HepG2 (cell line): ENCODE results near the gene DOCK4. TPM values are rescaled to one million over a fixed set of nuclear protein-coding genes. Genes with fewer than 3 reads are reported as not detected.

Experiments
- ATAC-seq: fragments of 200-7000 bp; cut with Tn5 transposase; 3 replicates; pipeline ENCODE4 v1.9.1; 2020; ENCODE audit warnings: mild to moderate bottlenecking, moderate library complexity
- BruUV-seq: library from RNA; stranded (reverse); fragments of 400-500 nt; replicated peaks from 2 replicates; lab custom pipeline; 2021; lab: Mats Ljungman, UMichigan
- CTCF ChIA-PET: fragments of 300-600 bp; formaldehyde crosslinking; extraction: SDS; loops from one replicate; lab custom pipeline; 2021; ENCODE audit warnings: low total read pairs, inconsistent platforms, low intra/inter-chr PET ratio; lab: Yijun Ruan, JAX
- POLR2A ChIA-PET: fragments of 350-600 bp; sonication (Branson Sonifier 250); formaldehyde crosslinking; loops from one replicate; lab custom pipeline; 2020; ENCODE audit warnings: antibody characterized with exemption, inconsistent platforms; lab: Yijun Ruan, JAX
- DNase-seq: peaks from one replicate; pipeline ENCODE4 v3.0.0-alpha.2; 2015; ENCODE audit warnings: low spot score
- FAIRE-seq: peaks from 3 replicates; lab custom pipeline; 2011; peaks lifted over from hg19 to GRCh38; lab: Jason Lieb, UNC
- H2AFZ ChIP-seq: one replicate; pipeline ENCODE4 v1.6.1; 2011; ENCODE audit warnings: low read length, inconsistent platforms
- H3K27ac ChIP-seq: fragments of 300-600 bp; 3 replicates; pipeline ENCODE4 v1.8.0; 2011; ENCODE audit warnings: mixed run types, mild to moderate bottlenecking, mixed read lengths, low read length, inconsistent platforms; ENCODE audit not compliant: insufficient read depth; ENCODE audit errors: extremely low read length
- H3K27me3 ChIP-seq, 2 experiments: fragments of 200-600 bp in 1 of 2; 2 replicates in 1 of 2; 3 replicates in 1 of 2; pipeline versions ENCODE4 v1.6.0 to v1.8.0; 2011; ENCODE audit warnings: low read length in 2 of 2, mild to moderate bottlenecking in 2 of 2, moderate library complexity in 2 of 2, inconsistent platforms in 1 of 2; ENCODE audit not compliant: insufficient read depth in 2 of 2, control insufficient read depth in 1 of 2
- H3K36me3 ChIP-seq, 2 experiments: fragments of 200-600 bp in 1 of 2; replicated peaks in 1 of 2; 2 replicates in 1 of 2; 3 replicates in 1 of 2; pipeline versions ENCODE4 v1.5.1 to v1.8.0; 2011; ENCODE audit warnings: low read length in 2 of 2, inconsistent platforms in 1 of 2; ENCODE audit not compliant: insufficient read depth in 2 of 2, control insufficient read depth in 1 of 2
- H3K4me1 ChIP-seq: 2 replicates; pipeline ENCODE4 v1.5.1; 2012; ENCODE audit warnings: low read length, inconsistent platforms; ENCODE audit not compliant: insufficient read depth
- H3K4me2 ChIP-seq: 2 replicates; pipeline ENCODE4 v1.6.0; 2011; ENCODE audit warnings: low read depth, low read length, inconsistent platforms
- H3K4me3 ChIP-seq, 3 experiments: fragments of 200-600 bp in 1 of 3; sonication (generic), shearing (Covaris generic) in 1 of 3; replicated peaks in 1 of 3; 2 replicates each; pipeline ENCODE4 v1.5.1; 2011 to 2016; ENCODE audit warnings: low read length in 3 of 3, inconsistent platforms in 2 of 3, low read depth in 2 of 3, mild to moderate bottlenecking in 2 of 3, control low read depth in 1 of 3, mixed read lengths in 1 of 3; ENCODE audit not compliant: insufficient read depth in 1 of 3
- H3K79me2 ChIP-seq: one replicate; pipeline ENCODE4 v1.6.1; 2011; ENCODE audit warnings: low read length, inconsistent platforms; ENCODE audit not compliant: insufficient read depth
- H3K9ac ChIP-seq: 2 replicates; pipeline ENCODE4 v1.6.0; 2011; ENCODE audit warnings: mild to moderate bottlenecking, low read depth, low read length, inconsistent platforms; ENCODE audit not compliant: insufficient read depth
- H3K9me3 ChIP-seq: 2 replicates; pipeline ENCODE4 v1.5.1; 2012; ENCODE audit warnings: mild to moderate bottlenecking, low read length
- H4K20me1 ChIP-seq: 2 replicates; pipeline ENCODE4 v1.6.0; 2011; ENCODE audit warnings: inconsistent platforms, mild to moderate bottlenecking, low read length, moderate library complexity; ENCODE audit not compliant: insufficient read depth
- CEBPB ChIP-seq: IDR thresholded peaks from 2 replicates; pipeline ENCODE4 v1.6.1; 2011; ENCODE audit warnings: low read depth, low read length, improper control_type of control experiment, borderline replicate concordance
- ESRRA ChIP-seq: sonication (generic); formaldehyde crosslinking; IDR thresholded peaks from 2 replicates; pipeline ENCODE4 v1.5.1; 2020; ENCODE audit warnings: mild to moderate bottlenecking, low read depth, missing genetic modification reagents
- FOSL2 ChIP-seq: sonication (generic); formaldehyde crosslinking; IDR thresholded peaks from 2 replicates; pipeline ENCODE4 v1.4.0; 2020; ENCODE audit warnings: missing genetic modification reagents
- FOXJ3 ChIP-seq: sonication (generic); formaldehyde crosslinking; IDR thresholded peaks from 2 replicates; pipeline ENCODE4 v1.4.0; 2020; ENCODE audit warnings: missing genetic modification reagents, mild to moderate bottlenecking, borderline replicate concordance
- HNRNPK ChIP-seq: fragments of 200-400 bp; formaldehyde crosslinking; IDR thresholded peaks from 2 replicates; pipeline ENCODE4 v1.6.1; 2018; ENCODE audit warnings: low read length, low read depth, moderate library complexity, mild to moderate bottlenecking; ENCODE audit not compliant: poor library complexity, severe bottlenecking
- MBD4 ChIP-seq: IDR thresholded peaks from 2 replicates; pipeline ENCODE4 v1.6.1; 2012; ENCODE audit warnings: low read length, inconsistent platforms, borderline replicate concordance
- POLR2AphosphoS2 ChIP-seq: IDR thresholded peaks from 2 replicates; pipeline ENCODE4 v1.6.1; 2011; ENCODE audit warnings: low read depth, low read length, improper control_type of control experiment
- TAF15 ChIP-seq: fragments of 200-400 bp; formaldehyde crosslinking; IDR thresholded peaks from one replicate; pipeline ENCODE4 v1.6.1; 2018; ENCODE audit warnings: mild to moderate bottlenecking, low read depth, low read length; ENCODE audit not compliant: poor library complexity, severe bottlenecking
- XBP1 ChIP-seq: sonication (generic); formaldehyde crosslinking; IDR thresholded peaks from 2 replicates; pipeline ENCODE4 v1.5.0; 2020; ENCODE audit warnings: missing genetic modification reagents
- ZNF549 ChIP-seq: sonication (generic); formaldehyde crosslinking; IDR thresholded peaks from 2 replicates; pipeline ENCODE4 v1.5.0; 2020; ENCODE audit warnings: missing genetic modification reagents
- ZNF589 ChIP-seq: sonication (generic); formaldehyde crosslinking; conservative IDR thresholded peaks from 2 replicates; pipeline ENCODE4 v1.8.0; 2022; ENCODE audit warnings: mild to moderate bottlenecking, moderate library complexity, missing genetic modification reagents
- ZNF629 ChIP-seq: sonication (generic); formaldehyde crosslinking; conservative IDR thresholded peaks from 2 replicates; pipeline ENCODE4 v1.5.0; 2020; ENCODE audit warnings: missing genetic modification reagents
- ZNF674 ChIP-seq: sonication (generic); formaldehyde crosslinking; IDR thresholded peaks from 2 replicates; pipeline ENCODE4 v1.5.0; 2020; ENCODE audit warnings: low read depth, mild to moderate bottlenecking, missing genetic modification reagents
- ZNF781 ChIP-seq: sonication (generic); formaldehyde crosslinking; IDR thresholded peaks from 2 replicates; pipeline ENCODE4 v1.5.1; 2020; ENCODE audit warnings: borderline replicate concordance, mild to moderate bottlenecking, missing genetic modification reagents; ENCODE audit errors: not compliant biosample characterization
- in situ Hi-C: cut with HindIII; loops from 2 replicates; pipeline ENCODE4 v1.10.0; 2017; ENCODE audit warnings: low pct_unique_long_range_greater_than_20kb; ENCODE audit not compliant: extremely low pct_ligation_motif_present
- intact Hi-C: fragments of 100-400 bp; cut with micrococcal nuclease; formaldehyde crosslinking; loops from one replicate; pipeline ENCODE4 v1.10.0; 2022; ENCODE audit not compliant: unreplicated experiment
- polyA plus RNA-seq, 8 experiments: library from polyadenylated mRNA; depleted of rRNA in 3 of 8; stranded (reverse) in 7 of 8; unstranded in 1 of 8; fragments of >200 nt; fragmentation: Illumina TruSeq in 4 of 8; extraction: Trizol in 4 of 8; gene quantifications; 2 replicates each; pipeline versions ENCODE4 v1.2.1 to v1.2.3, GENCODE V29; 2011 to 2016; ENCODE audit warnings: low read depth in 4 of 8, missing spikeins in 1 of 8, mixed read lengths in 1 of 8; ENCODE audit not compliant: insufficient read depth in 1 of 8
- total RNA-seq, 5 experiments: library from RNA; depleted of rRNA; stranded (reverse); fragments of >200 nt; fragmentation: Illumina TruSeq; extraction: Trizol; gene quantifications; 2 replicates each; pipeline ENCODE4 v1.2.3, GENCODE V29; 2016; ENCODE audit warnings: low read depth in 1 of 5
- TF ChIP-seq, protein P1 (sequence below): sonication (generic); formaldehyde crosslinking; IDR thresholded peaks from 2 replicates; pipeline ENCODE4 v1.4.0; 2020; ENCODE audit warnings: mild to moderate bottlenecking, missing genetic modification reagents
- TF ChIP-seq, protein P2 (sequence below): sonication (generic); formaldehyde crosslinking; IDR thresholded peaks from 2 replicates; pipeline ENCODE4 v1.4.0; 2020; ENCODE audit warnings: low read depth, missing genetic modification reagents
- TF ChIP-seq, protein P3 (sequence below): sonication (generic); formaldehyde crosslinking; IDR thresholded peaks from 2 replicates; pipeline ENCODE4 v1.5.0; 2020; ENCODE audit warnings: missing genetic modification reagents
- TF ChIP-seq, protein P4 (sequence below): sonication (generic); formaldehyde crosslinking; IDR thresholded peaks from 2 replicates; pipeline ENCODE4 v1.5.1; 2020; ENCODE audit warnings: missing genetic modification reagents, mild to moderate bottlenecking, borderline replicate concordance

DOCK4 gene
- total and polyA plus RNA-seq, 2 of the 13 experiments (the other 11 are each of a cell fraction or from before 2014, with no cell fraction given) = 13.5 to 17.4 TPM

DNA sequence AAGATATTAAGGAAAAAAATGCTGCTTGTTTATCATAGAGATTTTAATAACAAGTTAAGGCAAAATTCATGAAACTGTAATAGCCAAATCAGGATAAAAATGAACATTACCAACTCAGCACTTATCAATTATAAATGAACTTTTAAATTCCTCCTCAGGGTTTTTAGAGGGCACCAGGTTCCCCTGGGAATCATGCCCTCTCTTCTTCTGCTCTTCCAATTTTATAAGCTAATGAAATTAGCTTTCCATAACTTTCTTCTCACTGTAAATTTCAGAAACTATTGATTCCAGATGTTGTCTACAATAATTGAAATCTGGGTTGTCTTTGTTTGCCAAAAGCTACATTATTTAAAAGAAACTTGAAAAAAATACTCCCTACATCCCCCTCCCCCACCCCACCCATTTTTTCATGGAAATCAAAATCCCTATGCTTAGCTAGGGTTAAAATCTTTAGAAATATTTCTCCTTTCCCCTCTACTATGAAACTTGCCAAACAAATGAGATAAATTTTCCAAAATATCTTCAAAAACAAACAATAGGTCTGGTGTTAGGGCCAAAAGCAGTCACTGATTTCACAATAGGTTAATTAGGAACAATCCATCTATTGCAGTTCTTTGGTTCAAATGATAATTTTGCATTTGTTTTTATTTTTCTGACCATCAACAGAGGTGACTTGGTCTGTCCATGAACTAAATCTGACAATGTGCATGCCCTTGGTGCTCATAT is 187.7 kb downstream of the DOCK4 start:
- H3K27ac ChIP-seq = no peak overlapping the region
- CTCF ChIA-PET = no interaction called here
- no peak for ATAC-seq
- H4K20me1 ChIP-seq = no peaks in the 10 kb centered on the region
- H2AFZ ChIP-seq = no peak overlapping the region
- no peak overlapping the region for H3K4me2 ChIP-seq
- no TSS peak for BruUV-seq
- H3K4me1 ChIP-seq = peaks cover 26% of the 10 kb centered on the region
- peaks cover 3% of the 10 kb centered on the region for H3K79me2 ChIP-seq
- no peaks in the 10 kb centered on the region for H3K36me3 ChIP-seq
- no peak for TF ChIP-seq ZNF674 (CRISPR knock-in tag)
- 0 out of 2 replicates have a peak, but pooled peaks have one; percentile 32 for TF ChIP-seq CEBPB
- TF ChIP-seq, protein P1, sequence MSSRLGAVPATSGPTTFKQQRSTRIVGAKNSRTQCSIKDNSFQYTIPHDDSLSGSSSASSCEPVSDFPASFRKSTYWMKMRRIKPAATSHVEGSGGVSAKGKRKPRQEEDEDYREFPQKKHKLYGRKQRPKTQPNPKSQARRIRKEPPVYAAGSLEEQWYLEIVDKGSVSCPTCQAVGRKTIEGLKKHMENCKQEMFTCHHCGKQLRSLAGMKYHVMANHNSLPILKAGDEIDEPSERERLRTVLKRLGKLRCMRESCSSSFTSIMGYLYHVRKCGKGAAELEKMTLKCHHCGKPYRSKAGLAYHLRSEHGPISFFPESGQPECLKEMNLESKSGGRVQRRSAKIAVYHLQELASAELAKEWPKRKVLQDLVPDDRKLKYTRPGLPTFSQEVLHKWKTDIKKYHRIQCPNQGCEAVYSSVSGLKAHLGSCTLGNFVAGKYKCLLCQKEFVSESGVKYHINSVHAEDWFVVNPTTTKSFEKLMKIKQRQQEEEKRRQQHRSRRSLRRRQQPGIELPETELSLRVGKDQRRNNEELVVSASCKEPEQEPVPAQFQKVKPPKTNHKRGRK (CRISPR knock-in tag) = no peak
- no peak for TF ChIP-seq ZNF629
- no peak for TF ChIP-seq ZNF549
- TF ChIP-seq HNRNPK = peak; percentile 40
- TF ChIP-seq ESRRA (CRISPR knock-in tag) = no peak
- TF ChIP-seq MBD4 = no peak
- TF ChIP-seq ZNF589 = no peak
- no peak for TF ChIP-seq FOXJ3 (CRISPR knock-in tag)
- TF ChIP-seq TAF15 = no peak
- no peak for TF ChIP-seq XBP1 (CRISPR knock-in tag)
- TF ChIP-seq ZNF781 = no peak
- no peak for TF ChIP-seq POLR2AphosphoS2
- TF ChIP-seq, protein P2, sequence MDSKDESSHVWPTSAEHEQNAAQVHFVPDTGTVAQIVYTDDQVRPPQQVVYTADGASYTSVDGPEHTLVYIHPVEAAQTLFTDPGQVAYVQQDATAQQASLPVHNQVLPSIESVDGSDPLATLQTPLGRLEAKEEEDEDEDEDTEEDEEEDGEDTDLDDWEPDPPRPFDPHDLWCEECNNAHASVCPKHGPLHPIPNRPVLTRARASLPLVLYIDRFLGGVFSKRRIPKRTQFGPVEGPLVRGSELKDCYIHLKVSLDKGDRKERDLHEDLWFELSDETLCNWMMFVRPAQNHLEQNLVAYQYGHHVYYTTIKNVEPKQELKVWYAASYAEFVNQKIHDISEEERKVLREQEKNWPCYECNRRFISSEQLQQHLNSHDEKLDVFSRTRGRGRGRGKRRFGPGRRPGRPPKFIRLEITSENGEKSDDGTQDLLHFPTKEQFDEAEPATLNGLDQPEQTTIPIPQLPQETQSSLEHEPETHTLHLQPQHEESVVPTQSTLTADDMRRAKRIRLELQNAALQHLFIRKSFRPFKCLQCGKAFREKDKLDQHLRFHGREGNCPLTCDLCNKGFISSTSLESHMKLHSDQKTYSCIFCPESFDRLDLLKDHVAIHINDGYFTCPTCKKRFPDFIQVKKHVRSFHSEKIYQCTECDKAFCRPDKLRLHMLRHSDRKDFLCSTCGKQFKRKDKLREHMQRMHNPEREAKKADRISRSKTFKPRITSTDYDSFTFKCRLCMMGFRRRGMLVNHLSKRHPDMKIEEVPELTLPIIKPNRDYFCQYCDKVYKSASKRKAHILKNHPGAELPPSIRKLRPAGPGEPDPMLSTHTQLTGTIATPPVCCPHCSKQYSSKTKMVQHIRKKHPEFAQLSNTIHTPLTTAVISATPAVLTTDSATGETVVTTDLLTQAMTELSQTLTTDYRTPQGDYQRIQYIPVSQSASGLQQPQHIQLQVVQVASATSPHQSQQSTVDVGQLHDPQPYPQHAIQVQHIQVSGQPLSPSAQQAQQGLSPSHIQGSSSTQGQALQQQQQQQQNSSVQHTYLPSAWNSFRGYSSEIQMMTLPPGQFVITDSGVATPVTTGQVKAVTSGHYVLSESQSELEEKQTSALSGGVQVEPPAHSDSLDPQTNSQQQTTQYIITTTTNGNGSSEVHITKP (CRISPR knock-in tag) = no peak
- TF ChIP-seq, protein P3, sequence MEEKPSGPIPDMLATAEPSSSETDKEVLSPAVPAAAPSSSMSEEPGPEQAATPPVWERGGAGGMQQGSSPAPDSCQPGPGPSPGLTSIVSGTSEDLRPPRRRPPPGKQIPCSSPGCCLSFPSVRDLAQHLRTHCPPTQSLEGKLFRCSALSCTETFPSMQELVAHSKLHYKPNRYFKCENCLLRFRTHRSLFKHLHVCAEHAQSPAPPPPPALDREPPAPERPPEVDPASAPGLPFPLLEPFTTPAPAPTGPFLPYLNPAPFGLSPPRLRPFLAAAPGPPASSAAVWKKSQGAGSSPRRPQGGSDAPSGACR (CRISPR knock-in tag) = no peak
- TF ChIP-seq, protein P4, sequence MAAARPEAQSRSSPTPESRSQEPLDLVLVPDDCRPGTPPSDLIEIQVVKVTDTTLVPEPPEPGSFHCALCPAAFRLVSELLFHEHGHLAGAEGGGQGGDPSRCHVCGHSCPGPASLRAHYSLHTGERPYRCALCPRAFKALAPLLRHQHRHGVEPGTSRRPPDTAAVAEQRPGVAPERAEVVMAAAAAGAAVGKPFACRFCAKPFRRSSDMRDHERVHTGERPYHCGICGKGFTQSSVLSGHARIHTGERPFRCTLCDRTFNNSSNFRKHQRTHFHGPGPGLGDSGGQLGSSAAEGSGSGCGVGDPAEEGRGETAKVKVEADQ (CRISPR knock-in tag) = no peak
- no peak for TF ChIP-seq FOSL2 (CRISPR knock-in tag)
- TF ChIP-seq, all 625 proteins: peak for 2
- POLR2A ChIA-PET = no interaction called here
- H3K4me3 ChIP-seq = no peak overlapping the region
- no peaks in the 10 kb centered on the region for H3K27me3 ChIP-seq
- FAIRE-seq (no peak), DNase-seq (no peak)
- no peaks in the 10 kb centered on the region for H3K9me3 ChIP-seq
- in situ Hi-C loops (no loop called here), intact Hi-C loops (no loop called here)
- no peak overlapping the region for H3K9ac ChIP-seq
